H9 (cell line): ENCODE results near the gene FXYD6. TPM values are rescaled to one million over a fixed set of nuclear protein-coding genes. Genes with fewer than 3 reads are reported as not detected.

Source experiments
- DNase-seq: peaks from one replicate; pipeline ENCODE4 v3.0.0-alpha.2; 2017
- H2AFZ ChIP-seq: one replicate; pipeline ENCODE4 v1.6.1; 2013; ENCODE audit warnings: mild to moderate bottlenecking, low read length, control low read depth, moderate library complexity
- H2AK5ac ChIP-seq: 2 replicates; pipeline ENCODE4 v1.6.1; 2013; ENCODE audit warnings: low read length, control low read depth, mixed read lengths; ENCODE audit not compliant: insufficient read length
- H2BK120ac ChIP-seq: one replicate; pipeline ENCODE4 v1.6.1; 2013; ENCODE audit warnings: low read depth, mild to moderate bottlenecking, low read length, control low read depth, inconsistent platforms; ENCODE audit not compliant: poor library complexity, severe bottlenecking
- H2BK12ac ChIP-seq: 2 replicates; pipeline ENCODE4 v1.6.1; 2013; ENCODE audit warnings: low read length, control low read depth, mixed read lengths, low read depth; ENCODE audit not compliant: insufficient read length
- H2BK15ac ChIP-seq: 2 replicates; pipeline ENCODE4 v1.6.1; 2013; ENCODE audit warnings: low read depth, low read length, control low read depth
- H2BK20ac ChIP-seq: one replicate; pipeline ENCODE4 v1.6.1; 2013; ENCODE audit warnings: low read depth, mild to moderate bottlenecking, low read length, control low read depth, inconsistent platforms; ENCODE audit not compliant: poor library complexity, severe bottlenecking
- H2BK5ac ChIP-seq: 2 replicates; pipeline ENCODE4 v1.6.1; 2013; ENCODE audit warnings: low read length, control low read depth, mixed read lengths; ENCODE audit not compliant: insufficient read length
- H3K14ac ChIP-seq: 2 replicates; pipeline ENCODE4 v1.6.1; 2013; ENCODE audit warnings: low read length, control low read depth; ENCODE audit not compliant: insufficient read depth
- H3K18ac ChIP-seq: 2 replicates; pipeline ENCODE4 v1.6.1; 2013; ENCODE audit warnings: low read depth, mild to moderate bottlenecking, mixed read lengths, low read length, control low read depth; ENCODE audit not compliant: insufficient read length
- H3K23ac ChIP-seq: 2 replicates; pipeline ENCODE4 v1.6.1; 2013; ENCODE audit warnings: low read length, control low read depth, mixed read lengths, low read depth; ENCODE audit not compliant: insufficient read length
- H3K23me2 ChIP-seq: 2 replicates; pipeline ENCODE4 v1.6.1; 2013; ENCODE audit warnings: low read depth, mild to moderate bottlenecking, mixed read lengths, low read length, control low read depth; ENCODE audit not compliant: insufficient read length, poor library complexity, severe bottlenecking
- H3K27ac ChIP-seq: 2 replicates; pipeline ENCODE4 v1.5.1; 2013; ENCODE audit warnings: low read length, control low read depth, mixed read lengths, low read depth; ENCODE audit not compliant: insufficient read length
- H3K27me3 ChIP-seq: 2 replicates; pipeline ENCODE4 v1.6.1; 2013; ENCODE audit warnings: low read length, control low read depth, inconsistent platforms; ENCODE audit not compliant: insufficient read depth
- H3K4ac ChIP-seq: 2 replicates; pipeline ENCODE4 v1.6.1; 2013; ENCODE audit warnings: low read depth, mild to moderate bottlenecking, control low read depth, inconsistent platforms, low read length, moderate library complexity
- H3K4me1 ChIP-seq: 2 replicates; pipeline ENCODE4 v1.6.1; 2013; ENCODE audit warnings: low read length, control low read depth, inconsistent platforms; ENCODE audit not compliant: insufficient read depth
- H3K4me2 ChIP-seq: 2 replicates; pipeline ENCODE4 v1.6.1; 2013; ENCODE audit warnings: low read length, control low read depth, mixed read lengths; ENCODE audit not compliant: insufficient read length, insufficient read depth
- H3K56ac ChIP-seq: 2 replicates; pipeline ENCODE4 v1.6.1; 2013; ENCODE audit warnings: low read depth, mild to moderate bottlenecking, mixed read lengths, low read length, control low read depth; ENCODE audit not compliant: insufficient read length
- H3K79me1 ChIP-seq: 2 replicates; pipeline ENCODE4 v1.6.1; 2013; ENCODE audit warnings: low read depth, mild to moderate bottlenecking, moderate library complexity, low read length, control low read depth, inconsistent platforms; ENCODE audit not compliant: insufficient read depth, poor library complexity, severe bottlenecking
- H3K79me2 ChIP-seq: 2 replicates; pipeline ENCODE4 v1.6.1; 2013; ENCODE audit warnings: low read length, control low read depth, inconsistent platforms; ENCODE audit not compliant: insufficient read depth
- H3K9ac ChIP-seq: 2 replicates; pipeline ENCODE4 v1.6.1; 2013; ENCODE audit warnings: low read length, control low read depth, mixed read lengths; ENCODE audit not compliant: insufficient read length; ENCODE audit errors: extremely low read depth
- H3K9me3 ChIP-seq: one replicate; pipeline ENCODE4 v1.6.1; 2013; ENCODE audit warnings: low read depth, low read length, inconsistent platforms; ENCODE audit not compliant: control insufficient read depth
- H3T11ph ChIP-seq: one replicate; pipeline ENCODE4 v1.6.1; 2013; ENCODE audit warnings: mild to moderate bottlenecking, low read length, control low read depth, inconsistent platforms
- H4K20me1 ChIP-seq: one replicate; pipeline ENCODE4 v1.6.1; 2013; ENCODE audit not compliant: control insufficient read depth, insufficient read length, insufficient read depth
- H4K5ac ChIP-seq: 2 replicates; pipeline ENCODE4 v1.6.1; 2013; ENCODE audit warnings: low read depth, mild to moderate bottlenecking, mixed read lengths, low read length, control low read depth; ENCODE audit not compliant: insufficient read length
- H4K8ac ChIP-seq: replicated peaks from 2 replicates; pipeline ENCODE4 v1.6.1; 2013; ENCODE audit warnings: low read length, control low read depth, mixed read lengths, low read depth; ENCODE audit not compliant: insufficient read length
- H4K91ac ChIP-seq: 2 replicates; pipeline ENCODE4 v1.6.1; 2013; ENCODE audit warnings: low read depth, mild to moderate bottlenecking, moderate library complexity, mixed read lengths, low read length, control low read depth; ENCODE audit not compliant: insufficient read length
- H3K27ac Mint-ChIP-seq, 3 experiments: 2 replicates in 2 of 3; 3 replicates in 1 of 3; pipeline ENCODE4 v1.8.0; 2020 to 2021; ENCODE audit warnings: mixed read lengths in 3 of 3, mild to moderate bottlenecking in 1 of 3, moderate library complexity in 1 of 3
- H3K27me3 Mint-ChIP-seq: 2 replicates; pipeline ENCODE4 v1.8.0; 2021; ENCODE audit warnings: low read depth, mild to moderate bottlenecking, moderate library complexity, mixed read lengths
- H3K36me3 Mint-ChIP-seq, 3 experiments: 2 replicates in 2 of 3; 3 replicates in 1 of 3; pipeline ENCODE4 v1.8.0; 2020 to 2021; ENCODE audit warnings: low read depth in 3 of 3, mixed read lengths in 3 of 3; ENCODE audit not compliant: insufficient read depth in 1 of 3
- H3K4me1 Mint-ChIP-seq, 2 experiments: 2 replicates each; pipeline ENCODE4 v1.8.0; 2020; ENCODE audit warnings: mixed read lengths in 2 of 2
- H3K4me3 Mint-ChIP-seq, 2 experiments: 2 replicates in 1 of 2; 3 replicates in 1 of 2; pipeline ENCODE4 v1.8.0; 2020 to 2021; ENCODE audit warnings: mild to moderate bottlenecking in 2 of 2, mixed read lengths in 2 of 2, moderate library complexity in 1 of 2
- H3K9me3 Mint-ChIP-seq, 2 experiments: 2 replicates in 1 of 2; 3 replicates in 1 of 2; pipeline ENCODE4 v1.8.0; 2020; ENCODE audit warnings: mild to moderate bottlenecking in 2 of 2, mixed read lengths in 2 of 2, moderate library complexity in 1 of 2
- CTCF ChIP-seq: fragments of 200-600 bp; sonication (generic); conservative IDR thresholded peaks from 3 replicates; pipeline ENCODE4 v1.8.0; 2021; ENCODE audit warnings: antibody characterized with exemption, mild to moderate bottlenecking
- WGBS: extraction: QIAGEN DNeasy Blood & Tissue Kit; methylation state at CpG from one replicate; pipeline ENCODE4 v1.1.7; 2013; ENCODE audit warnings: missing lambda C conversion rate, low lambda C conversion rate, mixed read lengths; ENCODE audit not compliant: insufficient read length; ENCODE audit errors: extremely low coverage; 5-methylcytosine and 5-hydroxymethylcytosine counted together
- total RNA-seq: library from RNA; stranded (reverse); gene quantifications from 2 replicates; pipeline ENCODE4 v1.2.1, GENCODE V29; 2021

Gene FXYD6
- total RNA-seq, 1 experiment from 2014 or later = 18.3 TPM

- no peak within 1 kb of the TSS for H2AFZ ChIP-seq
- H4K5ac ChIP-seq = no peak within 1 kb of the TSS
- no peak within 1 kb of the TSS for H2BK5ac ChIP-seq
- H3K4me1 ChIP-seq = no peaks in the 10 kb centered on the region; the same call in 1 of the 2 replicates
- Mint-ChIP-seq H3K27me3 (peaks cover 9% of the 10 kb centered on the region), H3K4me1 (peaks cover 34 to 45% of the 10 kb centered on the region in 2 experiments), H3K4me3 (peak within 1 kb of the TSS in 1 of 2 experiments; percentile 51; a peak in 1 of 5 replicates), H3K9me3 (no peaks in the 10 kb centered on the region; a peak in 1 of 5 replicates), H3K36me3 (no peaks in the 10 kb centered on the region), H3K27ac (peak within 1 kb of the TSS; percentile 55 to 75 (median 60); a peak in 3 of 7 replicates)
- no peak within 1 kb of the TSS for H3K4me2 ChIP-seq
- no peak within 1 kb of the TSS for H2BK12ac ChIP-seq
- no CpG with 5 or more reads among the region's 22 CpGs for WGBS
- DNase-seq = peak; percentile 36
- H2AK5ac ChIP-seq = no peak within 1 kb of the TSS
- no peaks in the 10 kb centered on the region for H3K9me3 ChIP-seq
- H3K14ac ChIP-seq = no peak within 1 kb of the TSS; the same call in 1 of the 2 replicates
- H2BK15ac ChIP-seq = no peak within 1 kb of the TSS
- no peak within 1 kb of the TSS for H4K8ac ChIP-seq
- H3K79me1 ChIP-seq = no peaks in the 10 kb centered on the region
- H3K4ac ChIP-seq = no peak within 1 kb of the TSS
- no peak within 1 kb of the TSS for H3K56ac ChIP-seq
- H4K91ac ChIP-seq = no peak within 1 kb of the TSS
- no peaks in the 10 kb centered on the region for H3K79me2 ChIP-seq
- H2BK20ac ChIP-seq = no peak within 1 kb of the TSS
- H3K27me3 ChIP-seq = no peaks in the 10 kb centered on the region
- no peak within 1 kb of the TSS for H3K9ac ChIP-seq
- H3T11ph ChIP-seq = no peak within 1 kb of the TSS
- no peaks in the 10 kb centered on the region for H4K20me1 ChIP-seq
- H3K27ac ChIP-seq = no peak within 1 kb of the TSS
- no peaks in the 10 kb centered on the region for H3K23me2 ChIP-seq
- no peak within 1 kb of the TSS for H3K18ac ChIP-seq
- TF ChIP-seq CTCF = no peak
- no peak within 1 kb of the TSS for H2BK120ac ChIP-seq
- no peak within 1 kb of the TSS for H3K23ac ChIP-seq
These were observed 51.6 kb downstream of the FXYD6 start, which contains the start of gene FXYD2 for GRCh38 chr11:117824571-117825537. Gene FXYD2, minus strand, starts transcription at chr11:117824744. Its CDS starts 66 bp downstream, at chr11:117824678.
